KBM-7 (cell line): Measurements from ENCODE around the gene ZCCHC12.

Experiments
- DNase-seq: peaks from one replicate; pipeline ENCODE4 v3.0.0-alpha.2; 2015
- in situ Hi-C: fragments of 300-500 bp; cut with MboI; formaldehyde crosslinking; loops from 2 replicates; pipeline ENCODE4 v1.14.3; 2020; ENCODE audit warnings: low sequenced_read_pairs, low pct_unique_long_range_greater_than_20kb, mixed read lengths

Gene ZCCHC12

DNA sequence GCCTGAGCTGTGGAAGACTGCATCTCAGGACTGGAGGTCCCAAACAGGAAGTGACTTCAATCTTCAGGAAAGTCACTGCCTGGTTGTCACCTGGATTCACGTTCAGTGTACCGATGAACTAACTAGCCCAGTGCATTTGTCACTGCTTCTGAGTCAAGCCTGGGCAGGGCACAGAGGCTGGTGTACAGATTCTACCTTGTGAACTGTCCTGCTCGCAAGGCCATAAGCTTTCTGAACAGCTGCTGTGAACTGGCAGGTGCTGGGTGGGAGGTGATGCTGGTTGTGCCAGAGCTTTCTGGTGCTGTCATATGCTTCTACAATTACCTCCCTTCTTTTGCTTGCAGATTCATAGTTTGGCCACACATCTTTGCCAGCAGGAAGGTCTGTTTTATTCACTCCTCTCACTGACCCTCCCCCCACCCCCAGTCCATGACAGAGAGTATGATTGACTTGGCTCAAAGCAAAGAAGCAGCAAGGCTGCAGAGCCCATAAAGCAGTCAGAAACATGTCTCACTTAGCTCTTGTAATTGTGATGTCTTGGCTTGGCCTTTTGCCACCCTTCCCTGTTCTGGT is 40.5 kb downstream of the ZCCHC12 start:
- in situ Hi-C loops, result no loop called here
- DNase-seq, result no peak

DNA sequence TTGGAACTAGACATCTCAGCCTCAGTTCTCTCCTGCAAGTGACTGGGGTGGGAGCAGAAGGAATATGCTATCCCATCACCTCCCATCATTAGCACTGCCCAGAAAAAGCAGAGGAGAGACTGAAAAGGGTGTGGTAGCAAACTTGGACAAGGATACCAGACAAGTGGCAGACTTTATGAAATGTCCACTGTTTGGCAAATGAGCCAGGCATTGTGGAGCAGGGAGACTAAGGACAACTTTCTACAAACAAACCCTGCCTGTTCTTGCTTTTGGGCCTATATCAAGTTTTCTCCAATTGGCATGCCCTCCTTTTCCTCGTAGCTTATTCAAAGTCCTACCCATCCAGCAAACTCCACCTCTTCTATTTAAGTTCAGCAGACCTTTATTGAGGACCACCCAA is 41.6 kb downstream of the ZCCHC12 start:
- in situ Hi-C loops, result no loop called here

DNA sequence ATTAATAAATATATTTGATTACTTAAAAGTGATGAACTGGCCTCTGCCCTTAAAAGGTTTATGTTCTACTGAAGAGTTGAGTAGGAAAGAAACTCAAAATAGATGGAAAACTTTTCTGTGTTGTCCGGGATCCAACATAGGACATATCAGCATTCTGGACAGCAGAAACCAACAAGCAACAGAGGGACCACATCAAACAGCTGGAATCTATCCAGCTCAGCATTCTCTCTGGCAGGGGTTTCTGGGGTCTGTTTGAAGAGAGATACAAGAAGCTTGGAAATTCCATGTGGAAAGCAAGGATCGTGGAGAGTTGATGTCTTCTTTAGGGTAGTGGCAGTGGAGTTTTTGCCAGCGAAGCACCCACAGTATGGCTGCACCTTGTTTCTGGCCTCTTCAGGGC is 43.6 kb downstream of the ZCCHC12 start:
- DNase-seq, result no peak
- in situ Hi-C loops, result no loop called here

More for the DNA sequence above, 41.6 kb downstream of the ZCCHC12 start:
- DNase-seq, result no peak

- no peak for DNase-seq
Observed at GRCh38 chrX:118872102-118872566, 48.5 kb downstream of the ZCCHC12 start.

More at GRCh38 chrX:118872102-118872566, 48.5 kb downstream of the ZCCHC12 start:
- in situ Hi-C loops, result no loop called here
